ENCODE results near the gene MEFV.

MEFV gene

DNA sequence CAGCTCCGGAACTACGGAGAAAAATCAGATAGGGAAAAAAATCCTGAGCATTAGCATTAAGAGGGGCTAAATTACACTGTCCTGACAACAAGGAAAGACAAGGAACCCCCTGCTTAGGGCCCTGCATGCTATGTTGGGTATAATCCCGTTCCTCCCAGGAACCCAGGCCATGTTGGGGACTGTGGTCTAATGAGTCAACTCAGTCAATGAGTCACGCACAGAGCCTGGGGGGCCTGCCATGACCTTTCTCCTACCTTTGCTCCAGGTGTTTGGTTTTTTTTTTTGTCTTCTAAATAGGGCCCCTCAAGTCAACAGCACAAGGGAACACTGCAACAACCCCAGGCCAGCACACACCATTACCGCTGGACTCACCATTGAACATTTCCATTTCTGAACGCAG, 12.6 kb downstream of the MEFV start:
- Histone ChIP-seq H3K9me3 (ENCODE audit: low read depth, low read length) (no peaks in the 10 kb centered on the region), H3K36me3 (ENCODE audit: insufficient read depth, low read length) (no peaks in the 10 kb centered on the region), H3K4me3 (no peak overlapping the region), H3K9ac (ENCODE audit: insufficient read length) (no peak overlapping the region), H3K27ac (no peak overlapping the region)
- DNase-seq (ENCODE audit: low read depth, low spot score): no peak
- TF ChIP-seq EZH2 (IDR thresholded peaks at IDR 0.05) (no peak), FOXP2 (optimal IDR thresholded peaks at IDR 0.05; ENCODE audit: control extremely low read depth, extremely low read length, insufficient read depth) (no peak), POLR2AphosphoS5 (IDR thresholded peaks at IDR 0.05; ENCODE audit: borderline replicate concordance, low read depth, low read length) (no peak)

DNA sequence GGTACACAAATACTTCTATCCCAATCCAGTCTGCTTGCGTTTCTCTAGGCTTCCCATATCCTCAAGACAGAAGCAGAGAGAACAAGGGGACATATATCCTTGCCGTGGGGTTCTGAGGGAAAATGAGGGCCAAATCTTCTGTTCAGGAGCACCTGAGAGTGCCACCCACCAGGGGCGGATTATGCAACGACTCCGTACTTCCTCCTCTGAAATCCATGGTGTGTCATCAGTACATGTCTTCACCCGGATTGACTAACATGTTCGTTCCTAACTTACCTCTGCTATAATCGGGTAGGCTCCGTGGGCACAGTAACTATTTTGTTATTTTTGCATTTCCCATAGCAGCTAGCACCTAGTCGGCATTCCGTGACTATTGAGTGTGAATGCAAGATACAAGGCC, 13.7 kb downstream of the MEFV start:
- Histone ChIP-seq H3K36me3 (ENCODE audit: insufficient read depth, low read length) (no peaks in the 10 kb centered on the region), H3K9ac (ENCODE audit: insufficient read length) (no peak overlapping the region), H3K9me3 (ENCODE audit: low read depth, low read length) (no peaks in the 10 kb centered on the region), H3K4me3 (no peak overlapping the region), H3K27ac (no peak overlapping the region)
- DNase-seq (ENCODE audit: low read depth, low spot score): no peak
- TF ChIP-seq FOXP2 (optimal IDR thresholded peaks at IDR 0.05; ENCODE audit: control extremely low read depth, extremely low read length, insufficient read depth): no peak
- no peak for TF ChIP-seq EZH2 (IDR thresholded peaks at IDR 0.05)

- Histone ChIP-seq H3K36me3 (ENCODE audit: insufficient read depth, low read length) (no peaks in the 10 kb centered on the region), H3K27ac (no peak overlapping the region), H3K9me3 (ENCODE audit: low read depth, low read length) (no peaks in the 10 kb centered on the region), H3K9ac (ENCODE audit: insufficient read length) (no peak overlapping the region), H3K4me3 (no peak overlapping the region)
- DNase-seq (ENCODE audit: low read depth, low spot score): no peak
- TF ChIP-seq POLR2AphosphoS5 (IDR thresholded peaks at IDR 0.05; ENCODE audit: borderline replicate concordance, low read depth, low read length) (no peak), FOXP2 (optimal IDR thresholded peaks at IDR 0.05; ENCODE audit: control extremely low read depth, extremely low read length, insufficient read depth) (no peak), EZH2 (IDR thresholded peaks at IDR 0.05) (no peak)
These were observed 14.7 kb downstream of the MEFV start for GRCh38 chr16:3241761-3242160.

DNA sequence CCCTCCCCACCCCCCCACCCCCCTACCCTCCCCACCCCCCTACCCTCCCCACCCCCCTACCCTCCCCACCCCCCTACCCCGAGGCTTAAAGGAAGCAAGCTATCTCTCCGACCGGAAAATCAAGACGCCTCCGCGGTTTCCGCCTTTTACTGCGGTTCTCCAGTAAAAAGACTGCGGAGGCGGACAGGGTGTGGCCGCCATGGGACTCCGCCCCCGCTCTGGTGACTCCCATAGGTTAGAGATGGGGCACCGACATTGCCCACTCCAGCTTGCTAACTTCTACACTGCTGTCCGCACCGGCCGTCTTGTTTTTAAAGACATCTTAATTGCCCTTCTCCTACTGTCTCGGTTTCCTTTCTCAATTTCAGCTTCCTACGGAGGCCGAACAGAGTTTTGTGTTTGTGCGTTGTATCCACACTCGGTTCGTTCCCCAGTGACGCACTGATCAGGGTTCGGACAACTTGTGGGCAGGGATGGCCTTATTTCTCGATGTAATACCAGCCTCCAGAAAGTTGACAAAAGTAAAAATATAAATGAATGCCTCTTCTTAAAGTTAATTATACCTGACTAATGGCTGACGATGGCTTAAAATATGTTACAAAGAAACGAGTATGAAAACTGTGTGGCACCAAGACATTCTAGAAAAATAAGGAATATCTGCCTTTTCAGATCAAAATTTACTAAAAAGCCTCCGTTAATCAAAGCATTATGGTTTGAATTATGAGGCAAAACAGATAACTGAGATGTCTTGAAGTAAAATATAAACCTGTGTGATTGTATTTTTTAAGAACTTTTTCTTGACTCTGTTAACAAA, 20.4 kb downstream of the MEFV start:
- Histone ChIP-seq H3K9ac (ENCODE audit: insufficient read length) (no peak overlapping the region), H3K27ac (no peak overlapping the region), H3K9me3 (ENCODE audit: low read depth, low read length) (0 out of 2 replicates have a peak, but pooled peaks cover 5% of the 10 kb centered on the region), H3K4me3 (no peak overlapping the region), H3K36me3 (ENCODE audit: insufficient read depth, low read length) (peaks cover 28% of the 10 kb centered on the region)
- no peak for DNase-seq (ENCODE audit: low read depth, low spot score)
- no peak for TF ChIP-seq EZH2 (IDR thresholded peaks at IDR 0.05)
- no peak for TF ChIP-seq FOXP2 (optimal IDR thresholded peaks at IDR 0.05; ENCODE audit: control extremely low read depth, extremely low read length, insufficient read depth)
- no peak for TF ChIP-seq POLR2AphosphoS5 (IDR thresholded peaks at IDR 0.05; ENCODE audit: borderline replicate concordance, low read depth, low read length)

- TF ChIP-seq POLR2AphosphoS5 (IDR thresholded peaks at IDR 0.05; ENCODE audit: borderline replicate concordance, low read depth, low read length): peak; percentile 91
- TF ChIP-seq EZH2 (IDR thresholded peaks at IDR 0.05): no peak
- peak within 1 kb of the TSS; percentile 97 for H3K9ac ChIP-seq (ENCODE audit: insufficient read length)
- H3K27ac ChIP-seq: peak within 1 kb of the TSS; percentile 96
- peaks cover 5% of the 10 kb centered on the region; the same call in 1 of the 2 replicates for H3K9me3 ChIP-seq (ENCODE audit: low read depth, low read length)
- H3K36me3 ChIP-seq (ENCODE audit: insufficient read depth, low read length): peaks cover 39% of the 10 kb centered on the region
- DNase-seq (ENCODE audit: low read depth, low spot score): peak; percentile 61
- peak within 1 kb of the TSS; percentile 100 for H3K4me3 ChIP-seq
These were observed 21.4 kb downstream of the MEFV start, which contains the start of gene ZNF200 for GRCh38 chr16:3234857-3235561. Gene ZNF200, minus strand, starts transcription at chr16:3235158. Its CDS starts 1,403 bp downstream, at chr16:3233755.

GRCh38 chr16:3234543-3234856, 21.9 kb downstream of the MEFV start:
- Histone ChIP-seq H3K9me3 (ENCODE audit: low read depth, low read length) (peaks cover 5% of the 10 kb centered on the region; the same call in 1 of the 2 replicates), H3K27ac (peak overlapping the region; percentile 96), H3K36me3 (ENCODE audit: insufficient read depth, low read length) (peaks cover 44% of the 10 kb centered on the region), H3K4me3 (peak overlapping the region; percentile 100), H3K9ac (ENCODE audit: insufficient read length) (peak overlapping the region; percentile 97)
- no peak for TF ChIP-seq POLR2AphosphoS5 (IDR thresholded peaks at IDR 0.05; ENCODE audit: borderline replicate concordance, low read depth, low read length)
- no peak for TF ChIP-seq EZH2 (IDR thresholded peaks at IDR 0.05)
- no peak for TF ChIP-seq FOXP2 (optimal IDR thresholded peaks at IDR 0.05; ENCODE audit: control extremely low read depth, extremely low read length, insufficient read depth)
- no peak for DNase-seq (ENCODE audit: low read depth, low spot score)

DNA sequence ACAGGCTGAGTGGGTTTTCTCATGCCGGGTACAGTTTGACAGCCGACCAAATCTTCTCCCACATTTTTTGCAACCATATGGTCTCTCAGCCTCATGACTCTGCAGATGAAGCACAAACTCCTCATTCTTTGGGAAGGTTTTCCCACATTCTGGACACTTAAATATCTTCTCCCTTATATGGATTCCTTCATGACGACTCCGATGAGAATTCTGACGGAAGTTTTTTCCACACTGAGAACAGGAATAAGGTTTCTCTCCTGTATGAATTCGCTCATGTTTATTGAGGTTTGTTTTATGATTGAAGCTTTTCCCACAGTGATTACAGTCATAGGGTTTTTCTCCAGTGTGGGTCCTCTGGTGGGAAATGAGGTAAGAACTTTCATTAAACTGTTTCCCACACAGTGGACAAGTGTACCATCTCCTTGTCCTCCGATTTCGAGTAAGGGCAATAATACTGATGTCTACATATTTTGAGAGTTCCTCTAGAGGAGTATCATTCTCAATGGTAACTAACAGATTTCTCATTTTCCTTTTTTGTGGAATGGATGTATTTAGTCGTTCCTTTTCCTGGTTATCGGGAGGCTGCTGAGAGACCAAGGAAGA, 32.4 kb downstream of the MEFV start:
- DNase-seq (ENCODE audit: low read depth, low spot score): no peak
- peaks cover 46% of the 10 kb centered on the region for H3K9me3 ChIP-seq (ENCODE audit: low read depth, low read length)
- TF ChIP-seq FOXP2 (optimal IDR thresholded peaks at IDR 0.05; ENCODE audit: control extremely low read depth, extremely low read length, insufficient read depth) (no peak), POLR2AphosphoS5 (IDR thresholded peaks at IDR 0.05; ENCODE audit: borderline replicate concordance, low read depth, low read length) (no peak), EZH2 (IDR thresholded peaks at IDR 0.05) (no peak)
- peaks cover 66% of the 10 kb centered on the region for H3K36me3 ChIP-seq (ENCODE audit: insufficient read depth, low read length)
- H3K4me3 ChIP-seq: no peak overlapping the region
- no peak overlapping the region for H3K9ac ChIP-seq (ENCODE audit: insufficient read length)
- no peak overlapping the region for H3K27ac ChIP-seq

GRCh38 chr16:3220839-3221238, 35.6 kb downstream of the MEFV start:
- peaks cover 30% of the 10 kb centered on the region for H3K9me3 ChIP-seq (ENCODE audit: low read depth, low read length)

More at GRCh38 chr16:3220839-3221238, 35.6 kb downstream of the MEFV start:
- H3K27ac ChIP-seq: no peak overlapping the region
- TF ChIP-seq POLR2AphosphoS5 (IDR thresholded peaks at IDR 0.05; ENCODE audit: borderline replicate concordance, low read depth, low read length) (no peak), EZH2 (IDR thresholded peaks at IDR 0.05) (no peak), FOXP2 (optimal IDR thresholded peaks at IDR 0.05; ENCODE audit: control extremely low read depth, extremely low read length, insufficient read depth) (no peak)
- H3K9ac ChIP-seq (ENCODE audit: insufficient read length): no peak overlapping the region
- H3K36me3 ChIP-seq (ENCODE audit: insufficient read depth, low read length): peaks cover 36% of the 10 kb centered on the region
- no peak overlapping the region for H3K4me3 ChIP-seq
- no peak for DNase-seq (ENCODE audit: low read depth, low spot score)

Data from SK-N-MC (cell line).